ENCODE data around the gene NAA60. TPM values are rescaled to one million over a fixed set of nuclear protein-coding genes. Genes with fewer than 3 reads are reported as not detected.
"Not testable (repeated sequence)": the region's sequence is repeated elsewhere in the genome, so short reads cannot be mapped to it uniquely, and the experiment has no call there.

The NAA60 gene
- total RNA-seq, 1 donor from 2014 or later, result 50.6 TPM

DNA sequence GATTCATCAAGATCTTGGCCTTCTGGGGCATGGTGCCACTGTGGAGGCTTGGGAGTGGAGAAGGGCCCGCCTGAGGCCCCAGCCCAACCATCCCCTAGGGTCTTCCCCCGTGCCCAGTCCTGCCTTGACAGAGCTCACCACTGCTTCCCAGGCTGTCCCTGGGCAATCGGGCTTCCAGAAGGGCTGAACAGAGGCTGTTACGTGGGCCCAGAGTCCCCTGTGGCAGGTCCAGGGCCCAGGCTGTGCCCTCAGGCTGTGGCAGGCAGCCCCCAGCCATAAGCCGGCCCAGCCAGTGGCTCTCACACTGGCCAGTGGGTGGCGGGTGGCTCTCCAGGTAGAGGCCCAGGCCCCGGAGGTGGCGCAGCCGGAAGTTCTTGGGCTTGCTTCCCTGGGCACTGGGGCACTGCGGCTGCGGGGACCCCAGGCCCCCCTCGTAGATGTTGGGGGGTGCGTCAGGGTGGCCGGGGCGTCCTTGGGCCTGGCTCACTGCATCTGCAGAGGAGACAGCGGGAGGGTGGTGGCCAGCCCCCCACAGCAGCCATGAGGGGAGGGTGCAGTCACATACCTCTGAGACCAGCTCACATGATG lies 51.0 kb downstream of the NAA60 start:
- Mint-ChIP-seq H3K27me3 (ENCODE audit: low read depth) (no peaks in the 10 kb centered on the region), H3K9me3 (no peaks in the 10 kb centered on the region), H3K27ac (no peak overlapping the region), H3K4me3 (no peak overlapping the region), H3K36me3 (no peaks in the 10 kb centered on the region), H3K4me1 (no peaks in the 10 kb centered on the region)
- no peak for DNase-seq (ENCODE audit: low spot score in 2 of 2, unreplicated experiment in 2 of 2)
- TF ChIP-seq, protein P1, sequence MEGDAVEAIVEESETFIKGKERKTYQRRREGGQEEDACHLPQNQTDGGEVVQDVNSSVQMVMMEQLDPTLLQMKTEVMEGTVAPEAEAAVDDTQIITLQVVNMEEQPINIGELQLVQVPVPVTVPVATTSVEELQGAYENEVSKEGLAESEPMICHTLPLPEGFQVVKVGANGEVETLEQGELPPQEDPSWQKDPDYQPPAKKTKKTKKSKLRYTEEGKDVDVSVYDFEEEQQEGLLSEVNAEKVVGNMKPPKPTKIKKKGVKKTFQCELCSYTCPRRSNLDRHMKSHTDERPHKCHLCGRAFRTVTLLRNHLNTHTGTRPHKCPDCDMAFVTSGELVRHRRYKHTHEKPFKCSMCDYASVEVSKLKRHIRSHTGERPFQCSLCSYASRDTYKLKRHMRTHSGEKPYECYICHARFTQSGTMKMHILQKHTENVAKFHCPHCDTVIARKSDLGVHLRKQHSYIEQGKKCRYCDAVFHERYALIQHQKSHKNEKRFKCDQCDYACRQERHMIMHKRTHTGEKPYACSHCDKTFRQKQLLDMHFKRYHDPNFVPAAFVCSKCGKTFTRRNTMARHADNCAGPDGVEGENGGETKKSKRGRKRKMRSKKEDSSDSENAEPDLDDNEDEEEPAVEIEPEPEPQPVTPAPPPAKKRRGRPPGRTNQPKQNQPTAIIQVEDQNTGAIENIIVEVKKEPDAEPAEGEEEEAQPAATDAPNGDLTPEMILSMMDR (IDR thresholded peaks at IDR 0.05; ENCODE audit: unreplicated experiment), result no peak

DNA sequence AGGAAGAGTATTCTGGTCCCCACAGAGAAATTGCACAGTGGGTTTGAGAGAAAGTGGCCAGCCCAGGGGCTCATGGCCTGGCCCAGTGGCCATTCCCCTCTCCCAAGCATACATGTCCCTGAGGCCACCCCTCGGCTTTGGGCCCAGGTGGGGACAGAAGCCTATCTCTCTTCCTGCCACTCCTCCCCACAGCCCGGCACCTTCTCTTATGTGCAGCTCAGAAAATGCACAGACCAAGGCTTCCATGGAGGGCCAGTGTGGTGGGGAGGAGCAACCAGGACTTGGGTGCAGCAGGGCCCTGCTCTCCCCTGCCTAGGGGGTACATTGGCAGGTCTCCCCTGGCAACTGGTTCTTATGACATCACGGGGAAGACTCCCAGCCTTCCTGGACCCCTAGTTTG lies 51.7 kb downstream of the NAA60 start, which contains the start of gene C16orf90:
TSS of gene C16orf90 (minus strand) at position 314 of the 400 bp plus-strand sequence. CDS start at position 246, 68 bp downstream.
- Mint-ChIP-seq H3K4me3 (no peak within 1 kb of the TSS), H3K27ac (no peak within 1 kb of the TSS), H3K9me3 (no peaks in the 10 kb centered on the region), H3K36me3 (no peaks in the 10 kb centered on the region), H3K4me1 (no peaks in the 10 kb centered on the region), H3K27me3 (ENCODE audit: low read depth) (no peaks in the 10 kb centered on the region)
- TF ChIP-seq, protein P1 (IDR thresholded peaks at IDR 0.05; ENCODE audit: unreplicated experiment), result no peak
- no peak for DNase-seq (ENCODE audit: low spot score in 2 of 2, unreplicated experiment in 2 of 2)

DNA sequence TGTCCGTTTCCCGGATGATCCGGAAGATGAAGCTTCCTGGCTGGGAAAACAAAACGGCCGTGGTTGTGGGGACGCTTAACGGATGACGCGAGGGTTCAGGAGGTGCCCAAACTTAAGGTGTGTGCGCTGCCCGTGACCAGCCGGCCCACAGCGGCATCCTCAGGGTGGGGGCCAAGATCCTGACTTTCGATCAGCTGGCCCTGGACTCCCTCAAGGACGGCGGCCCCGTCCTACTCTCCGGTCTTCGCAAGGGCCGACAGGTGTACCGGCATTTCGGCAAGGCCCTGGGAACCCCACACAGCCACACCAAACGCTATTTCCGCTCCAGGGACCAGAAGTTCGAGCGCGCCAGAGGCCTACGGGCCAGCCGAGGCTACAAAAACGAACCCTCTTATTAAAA lies 52.9 kb downstream of the NAA60 start:
- TF ChIP-seq, protein P1 (IDR thresholded peaks at IDR 0.05; ENCODE audit: unreplicated experiment), result no peak

DNA sequence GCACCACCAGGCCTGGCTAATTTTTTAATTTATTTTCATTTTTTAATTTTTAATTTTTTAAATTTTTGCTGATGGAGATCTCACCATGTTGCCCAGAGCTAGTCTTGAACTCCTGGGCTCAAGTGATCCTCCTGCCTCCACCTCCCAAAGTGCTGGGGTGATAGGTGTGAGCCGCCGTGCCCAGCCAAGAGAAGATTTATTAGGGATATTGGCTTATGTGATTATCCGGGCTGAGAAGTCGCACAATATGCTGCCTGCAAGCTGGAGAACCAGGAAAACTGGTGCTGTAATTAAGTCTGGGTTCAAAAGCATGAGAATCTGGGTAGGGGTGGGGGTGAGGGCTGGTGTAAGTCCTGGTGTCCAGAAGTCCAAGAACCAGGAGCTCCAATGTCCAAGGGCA lies 54.3 kb downstream of the NAA60 start:
- Mint-ChIP-seq H3K27me3 (ENCODE audit: low read depth) (no peaks in the 10 kb centered on the region), H3K4me1 (peaks cover 18% of the 10 kb centered on the region), H3K36me3 (no peaks in the 10 kb centered on the region), H3K27ac (no peak overlapping the region), H3K9me3 (no peaks in the 10 kb centered on the region), H3K4me3 (no peak overlapping the region)
- no peak for DNase-seq (ENCODE audit: low spot score in 2 of 2, unreplicated experiment in 2 of 2)
- TF ChIP-seq, protein P1 (IDR thresholded peaks at IDR 0.05; ENCODE audit: unreplicated experiment), result no peak

More for the DNA sequence above, 52.9 kb downstream of the NAA60 start:
- Mint-ChIP-seq H3K9me3 (no peaks in the 10 kb centered on the region), H3K4me3 (no peak overlapping the region), H3K27ac (no peak overlapping the region), H3K4me1 (peaks cover 7% of the 10 kb centered on the region), H3K36me3 (no peaks in the 10 kb centered on the region), H3K27me3 (ENCODE audit: low read depth) (no peaks in the 10 kb centered on the region)
- DNase-seq (ENCODE audit: low spot score in 2 of 2, unreplicated experiment in 2 of 2), result no peak

DNA sequence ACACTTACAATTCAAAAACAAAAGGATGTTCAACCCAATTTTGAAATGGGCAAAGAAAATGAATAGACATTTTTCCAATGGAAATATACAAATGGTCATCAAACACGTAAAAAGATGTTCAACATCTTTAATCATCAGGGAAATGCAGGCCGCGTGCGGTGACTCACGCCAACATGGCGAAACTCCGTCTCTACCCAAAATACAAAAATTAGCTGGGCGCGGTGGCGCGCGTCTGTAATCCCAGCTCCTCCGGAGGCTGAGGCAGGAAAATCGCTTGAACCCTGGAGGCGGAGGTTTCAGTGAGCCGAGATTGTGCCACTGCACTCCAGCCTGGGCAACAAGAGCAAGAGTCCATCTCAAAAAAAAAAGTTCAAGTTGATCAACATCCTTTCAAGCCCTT lies 55.5 kb downstream of the NAA60 start:
- H3K9me3 Mint-ChIP-seq, result no peaks in the 10 kb centered on the region
- TF ChIP-seq, protein P1 (IDR thresholded peaks at IDR 0.05; ENCODE audit: unreplicated experiment), result no peak
- H3K36me3 Mint-ChIP-seq, result no peaks in the 10 kb centered on the region
- H3K4me3 Mint-ChIP-seq, result no peak overlapping the region
- H3K4me1 Mint-ChIP-seq, result peaks cover 20% of the 10 kb centered on the region
- no peaks in the 10 kb centered on the region for H3K27me3 Mint-ChIP-seq (ENCODE audit: low read depth)
- H3K27ac Mint-ChIP-seq, result no peak overlapping the region
- no peak for DNase-seq (ENCODE audit: low spot score in 2 of 2, unreplicated experiment in 2 of 2)

DNA sequence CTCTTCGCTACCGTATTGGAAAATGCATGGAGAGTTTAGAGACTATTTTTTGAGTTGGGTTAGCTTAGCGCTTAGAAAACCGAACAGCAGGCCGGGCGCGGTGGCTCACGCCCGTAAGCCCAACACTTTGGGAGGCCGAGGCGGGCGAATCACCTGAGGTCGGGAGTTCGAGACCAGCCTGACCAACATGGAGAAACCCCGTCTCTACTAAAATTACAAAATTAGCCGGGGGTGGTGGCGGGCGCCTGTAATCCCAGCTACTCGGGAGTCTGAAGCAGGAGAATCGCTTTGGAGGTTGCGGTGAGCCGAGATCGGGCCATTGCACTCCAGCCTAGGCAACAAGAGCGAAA lies 57.9 kb downstream of the NAA60 start:
- peak overlapping the region; percentile 95 for H3K27ac Mint-ChIP-seq
- peaks cover 14% of the 10 kb centered on the region for H3K36me3 Mint-ChIP-seq
- H3K27me3 Mint-ChIP-seq (ENCODE audit: low read depth); DNase-seq (ENCODE audit: low spot score in 2 of 2, unreplicated experiment in 2 of 2); H3K9me3 Mint-ChIP-seq: not testable (repeated sequence)
- peaks cover 20% of the 10 kb centered on the region for H3K4me1 Mint-ChIP-seq
- peak overlapping the region; percentile 85 for H3K4me3 Mint-ChIP-seq

All from mesothelial cell of epicardium (in vitro differentiated cells).